Measurements from ENCODE around the gene NPRL2.

GRCh38 chr3:50319181-50319893, 31.2 kb downstream of the NPRL2 start:
- TF ChIP-seq, protein P1, sequence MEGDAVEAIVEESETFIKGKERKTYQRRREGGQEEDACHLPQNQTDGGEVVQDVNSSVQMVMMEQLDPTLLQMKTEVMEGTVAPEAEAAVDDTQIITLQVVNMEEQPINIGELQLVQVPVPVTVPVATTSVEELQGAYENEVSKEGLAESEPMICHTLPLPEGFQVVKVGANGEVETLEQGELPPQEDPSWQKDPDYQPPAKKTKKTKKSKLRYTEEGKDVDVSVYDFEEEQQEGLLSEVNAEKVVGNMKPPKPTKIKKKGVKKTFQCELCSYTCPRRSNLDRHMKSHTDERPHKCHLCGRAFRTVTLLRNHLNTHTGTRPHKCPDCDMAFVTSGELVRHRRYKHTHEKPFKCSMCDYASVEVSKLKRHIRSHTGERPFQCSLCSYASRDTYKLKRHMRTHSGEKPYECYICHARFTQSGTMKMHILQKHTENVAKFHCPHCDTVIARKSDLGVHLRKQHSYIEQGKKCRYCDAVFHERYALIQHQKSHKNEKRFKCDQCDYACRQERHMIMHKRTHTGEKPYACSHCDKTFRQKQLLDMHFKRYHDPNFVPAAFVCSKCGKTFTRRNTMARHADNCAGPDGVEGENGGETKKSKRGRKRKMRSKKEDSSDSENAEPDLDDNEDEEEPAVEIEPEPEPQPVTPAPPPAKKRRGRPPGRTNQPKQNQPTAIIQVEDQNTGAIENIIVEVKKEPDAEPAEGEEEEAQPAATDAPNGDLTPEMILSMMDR (IDR thresholded peaks at IDR 0.05; ENCODE audit: insufficient read depth, low read length, poor library complexity, severe bottlenecking): no peak
- TF ChIP-seq EZH2phosphoT487 (conservative IDR thresholded peaks at IDR 0.05; ENCODE audit: low read length): no peak

Data from SU-DHL-6 (cell line).